Lower leg skin (tissue), 3 donors: ENCODE results near the gene DOK5.

Source experiments
- CTCF ChIP-seq, 3 donors: fragments of 450-650 bp; IDR thresholded peaks; one replicate each; pipeline ENCODE4 v1.5.1; 2016; ENCODE audit warnings: antibody characterized with exemption in 3 of 3, mild to moderate bottlenecking in 3 of 3, moderate library complexity in 2 of 3
- POLR2A ChIP-seq, 2 donors: fragments of 450-650 bp; IDR thresholded peaks; one replicate each; pipeline ENCODE4 v1.6.1; 2016 to 2017; ENCODE audit warnings: antibody characterized with exemption in 2 of 2, mild to moderate bottlenecking in 1 of 2, moderate library complexity in 1 of 2

- TF ChIP-seq CTCF (IDR thresholded peaks at IDR 0.05) (no peak), POLR2A (IDR thresholded peaks at IDR 0.05) (no peak)
These were observed 148.7 kb downstream of the DOK5 start for GRCh38 chr20:54623991-54624569.
